Naive thymus-derived CD8-positive, alpha-beta T cell (primary cell): Measurements from ENCODE around the gene ZNF749. TPM values are rescaled to one million over a fixed set of nuclear protein-coding genes. Genes with fewer than 3 reads are reported as not detected.

ENCODE experiments used
- ATAC-seq, 2 donors: fragments of 150-1000 bp; cut with Tn5 transposase in 1 of 2; sonication (Bioruptor Pico), chemical (Tn5 transposase) in 1 of 2; 1 replicate in 1 of 2; 2 replicates in 1 of 2; pipeline ENCODE4 v1.10.0; 2021; ENCODE audit warnings: mild to moderate bottlenecking in 2 of 2, moderate library complexity in 2 of 2
- POLR2A ChIA-PET: fragments of 350-600 bp; sonication (Branson Sonifier 250); formaldehyde crosslinking; loops from one replicate; lab custom pipeline; 2021; ENCODE audit warnings: antibody characterized with exemption; lab: Charles Lee
- DNase-seq, 10 donors: peaks; one replicate each; pipeline versions ENCODE4 v3.0.0 to v3.0.0-alpha.2; 2020 to 2022
- H3K27ac Mint-ChIP-seq, 10 donors: one replicate each; pipeline ENCODE4 v1.8.0; 2020 to 2022; ENCODE audit warnings: mild to moderate bottlenecking in 10 of 10, mixed read lengths in 10 of 10, moderate library complexity in 4 of 10, inconsistent platforms in 1 of 10
- H3K27me3 Mint-ChIP-seq, 5 donors: one replicate each; pipeline ENCODE4 v1.8.0; 2021 to 2022; ENCODE audit warnings: mixed read lengths in 5 of 5
- H3K36me3 Mint-ChIP-seq, 3 donors: one replicate each; pipeline ENCODE4 v1.8.0; 2020 to 2022; ENCODE audit warnings: mixed read lengths in 3 of 3, mild to moderate bottlenecking in 2 of 3, inconsistent platforms in 1 of 3
- H3K4me1 Mint-ChIP-seq, 4 donors: one replicate each; pipeline ENCODE4 v1.8.0; 2021 to 2022; ENCODE audit warnings: mixed read lengths in 4 of 4
- H3K4me3 Mint-ChIP-seq, 10 donors: one replicate each; pipeline ENCODE4 v1.8.0; 2020 to 2022; ENCODE audit warnings: mild to moderate bottlenecking in 10 of 10, mixed read lengths in 10 of 10, moderate library complexity in 6 of 10, inconsistent platforms in 1 of 10
- H3K9me3 Mint-ChIP-seq, 9 donors: one replicate each; pipeline ENCODE4 v1.8.0; 2020 to 2022; ENCODE audit warnings: mixed read lengths in 9 of 9, mild to moderate bottlenecking in 3 of 9, inconsistent platforms in 1 of 9, moderate library complexity in 1 of 9
- polyA plus RNA-seq, 3 donors: library from polyadenylated mRNA; unstranded; fragments of 300-500 nt; fragmentation: Illumina TruSeq; gene quantifications; one replicate each; pipeline ENCODE4 v1.2.3, GENCODE V29; 2021
- total RNA-seq, 8 experiments: library from RNA in 2 of 8; stranded (reverse) in 2 of 8; gene quantifications; one replicate each; pipeline ENCODE4 v1.2.3 and lab custom pipeline; 2021 to 2026

Gene ZNF749
- total RNA-seq (10 to 100 TPM; 19.4 to 20.3 TPM), polyA plus RNA-seq (10 to 100 TPM in 2 of 3 donors, 1 to 10 TPM in 1; 8.6 to 35.4 (median 22.2) TPM), total RNA-seq (lab: John Stamatoyannopoulos, UW) (12.8 to 47.7 (median 27.3) reads per million in 6 experiments)

DNA sequence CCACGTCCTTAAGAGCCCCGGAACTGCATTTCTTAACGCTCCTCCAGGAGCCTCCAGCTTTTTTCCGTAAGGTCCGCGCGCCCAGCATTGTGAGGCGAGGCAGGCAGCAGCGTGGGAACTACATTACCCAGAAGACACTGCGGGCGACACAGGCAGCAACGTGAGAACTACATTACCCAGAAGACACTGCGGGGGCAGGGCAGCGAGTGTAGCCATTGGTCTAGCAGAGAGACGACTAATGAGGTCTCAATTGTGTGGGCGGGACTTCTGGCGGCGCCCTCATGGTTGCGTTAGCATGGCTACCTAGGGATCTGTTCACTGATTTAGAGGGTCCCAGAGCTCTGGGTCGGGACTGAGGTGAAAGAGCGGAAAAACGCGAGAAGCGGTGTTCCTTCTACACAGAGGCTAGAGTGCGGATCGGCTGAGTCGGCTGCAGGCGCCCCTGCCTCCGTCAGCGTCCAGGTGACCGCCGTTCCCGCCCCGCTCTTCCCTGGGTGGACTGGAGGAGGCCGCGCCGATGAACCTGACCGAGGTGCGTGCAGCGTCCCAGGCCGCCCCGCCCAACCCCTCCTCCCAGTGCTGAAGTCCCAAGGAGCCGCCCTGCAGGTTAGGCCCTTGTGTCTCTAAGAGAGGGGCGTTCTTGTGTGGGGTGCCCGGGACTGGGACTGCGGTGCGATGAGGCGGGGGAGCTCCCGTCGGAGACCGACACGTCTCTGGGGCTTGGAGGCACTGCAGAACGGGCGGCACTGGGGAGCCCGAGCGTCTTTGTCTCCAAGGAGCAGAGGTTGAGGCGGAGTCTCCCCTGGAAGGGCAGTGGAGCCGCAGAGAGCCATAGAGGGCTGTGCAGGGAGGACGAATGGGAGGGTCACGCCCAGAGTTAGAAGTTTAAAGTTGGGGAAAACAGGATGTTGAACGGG, at the start of gene ZNF749:
Gene ZNF749, plus strand, starts transcription at position 264 of the 917 bp plus-strand sequence. Its CDS starts 254 bp downstream, at position 518.
- H3K27ac Mint-ChIP-seq, result peak within 1 kb of the TSS; percentile 90 to 99 (median 96)
- peak within 1 kb of the TSS; percentile 90 to 100 (median 98) for H3K4me3 Mint-ChIP-seq
- ATAC-seq (peak; percentile 99), DNase-seq (peak; percentile 85 to 99 (median 96))
- POLR2A ChIA-PET, result interaction anchor here (0.6 to 1.1 kb wide), 5 partner anchors 42 to 1076 kb away, joined by 3 to 5 read pairs (median 3); partner anchors contain the start of genes ZNF548 and ZNF772
- peaks cover 5 to 34% (median 26%) of the 10 kb centered on the region in 9 donors for H3K9me3 Mint-ChIP-seq
- H3K27me3 Mint-ChIP-seq, result no peaks in the 10 kb centered on the region
- H3K4me1 Mint-ChIP-seq, result peaks cover 21 to 42% (median 35%) of the 10 kb centered on the region in 4 donors
- peaks cover 27 to 37% (median 36%) of the 10 kb centered on the region in 3 donors for H3K36me3 Mint-ChIP-seq

DNA sequence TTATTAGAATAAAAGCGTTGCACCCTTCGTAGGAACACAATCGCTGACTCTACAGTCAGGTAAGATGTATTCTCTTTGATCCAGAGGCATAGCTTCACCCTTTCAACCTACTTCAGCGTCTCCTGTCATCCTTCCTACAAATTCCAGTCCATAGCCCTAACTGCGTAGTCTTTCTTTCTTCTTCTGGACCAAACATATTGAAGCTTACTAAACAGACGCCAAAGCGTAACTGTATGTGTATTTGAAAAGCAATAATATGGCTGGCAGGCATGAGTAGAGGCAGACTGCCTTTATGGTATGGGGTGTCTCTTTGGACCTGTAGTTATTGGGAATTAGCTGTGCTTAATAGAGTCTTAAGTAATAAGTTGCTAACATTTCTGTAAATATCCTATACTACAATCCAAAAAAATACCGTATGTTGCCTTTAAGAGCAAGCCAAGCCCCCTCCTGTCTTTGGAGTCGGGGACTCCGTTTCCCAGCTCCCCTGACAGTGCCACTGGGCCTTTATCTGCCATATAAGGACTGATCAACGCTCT, 45.9 kb upstream of the ZNF749 start:
- POLR2A ChIA-PET, result interaction anchor here (0.6 to 2.0 kb wide), 20 partner anchors 9 to 973 kb away, joined by 3 to 9 read pairs (median 3); partner anchors contain the start of genes TRAPPC2B, ZNF154, ZNF17 and ZNF274
- no peak for ATAC-seq

DNA sequence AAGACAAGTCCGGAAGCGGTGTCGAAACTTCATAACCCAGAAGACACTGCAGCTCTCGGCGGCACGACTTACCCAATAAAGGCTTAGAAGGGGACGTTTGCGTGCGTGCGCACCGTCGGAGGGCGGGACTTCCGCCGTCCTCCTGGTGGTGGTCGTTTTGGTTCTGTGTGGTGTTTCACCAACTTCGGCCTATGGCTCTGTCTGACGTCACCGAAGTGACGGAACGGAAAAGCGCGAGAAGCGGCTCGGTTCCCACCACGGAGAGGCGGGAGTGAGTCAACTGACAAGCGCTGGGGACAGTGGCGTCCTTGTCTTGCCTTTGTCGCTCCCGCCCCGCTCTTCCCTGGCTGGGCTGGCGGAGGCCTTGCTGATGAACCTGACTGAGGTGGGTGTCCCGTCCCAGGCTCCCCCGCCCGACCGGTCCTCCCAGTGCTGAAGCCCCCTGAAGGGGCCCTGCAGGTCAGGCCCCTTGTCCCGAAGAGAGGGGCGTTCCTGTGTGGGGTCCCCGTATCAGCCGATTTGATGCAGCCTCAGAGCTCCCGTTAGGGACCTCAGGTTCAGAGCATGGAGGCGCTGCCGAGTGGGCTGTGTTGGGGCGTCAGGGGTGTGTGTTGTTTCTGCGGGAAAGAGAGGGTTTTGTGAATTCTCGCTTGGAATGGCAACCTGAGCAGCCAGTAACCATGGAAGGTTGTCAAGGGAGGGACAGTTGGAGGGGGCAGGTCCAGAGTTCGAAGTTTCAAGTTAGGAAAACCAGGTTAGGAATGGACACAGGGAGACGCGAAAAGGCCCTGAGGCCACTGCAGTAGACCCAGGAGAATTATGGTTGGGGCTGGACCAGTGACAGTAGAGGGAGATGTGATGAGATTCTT, 45.2 kb upstream of the ZNF749 start, which contains the start of gene ZNF548:
Gene ZNF548, plus strand, starts transcription at position 125 of the 869 bp plus-strand sequence. Its CDS starts 246 bp downstream, at position 371.
- Mint-ChIP-seq H3K4me1 (peaks cover 21 to 45% (median 41%) of the 10 kb centered on the region in 4 donors), H3K9me3 (peaks cover 9 to 57% (median 27%) of the 10 kb centered on the region in 9 donors), H3K27me3 (no peaks in the 10 kb centered on the region), H3K36me3 (peaks cover 34 to 56% (median 41%) of the 10 kb centered on the region in 3 donors), H3K4me3 (peak within 1 kb of the TSS; percentile 94 to 98 (median 96)), H3K27ac (peak within 1 kb of the TSS; percentile 92 to 99 (median 98))
- POLR2A ChIA-PET, result interaction anchor here (0.6 to 2.0 kb wide), 19 partner anchors 8 to 972 kb away, joined by 3 to 9 read pairs (median 3); partner anchors contain the start of genes TRAPPC2B, ZNF154, ZNF17 and ZNF274
- ATAC-seq (peak; percentile 95 to 99), DNase-seq (peak; percentile 92 to 99 (median 96))

More for the DNA sequence above, 45.9 kb upstream of the ZNF749 start:
- H3K27me3 Mint-ChIP-seq, result no peaks in the 10 kb centered on the region
- H3K4me1 Mint-ChIP-seq, result peaks cover 18 to 43% (median 37%) of the 10 kb centered on the region in 4 donors
- peaks cover 2 to 57% (median 23%) of the 10 kb centered on the region in 9 donors for H3K9me3 Mint-ChIP-seq
- DNase-seq, result no peak
- peak overlapping the region; percentile 94 to 98 (median 96) for H3K4me3 Mint-ChIP-seq
- H3K36me3 Mint-ChIP-seq, result peaks cover 28 to 52% (median 34%) of the 10 kb centered on the region in 3 donors
- peak overlapping the region; percentile 92 to 99 (median 98) for H3K27ac Mint-ChIP-seq

DNA sequence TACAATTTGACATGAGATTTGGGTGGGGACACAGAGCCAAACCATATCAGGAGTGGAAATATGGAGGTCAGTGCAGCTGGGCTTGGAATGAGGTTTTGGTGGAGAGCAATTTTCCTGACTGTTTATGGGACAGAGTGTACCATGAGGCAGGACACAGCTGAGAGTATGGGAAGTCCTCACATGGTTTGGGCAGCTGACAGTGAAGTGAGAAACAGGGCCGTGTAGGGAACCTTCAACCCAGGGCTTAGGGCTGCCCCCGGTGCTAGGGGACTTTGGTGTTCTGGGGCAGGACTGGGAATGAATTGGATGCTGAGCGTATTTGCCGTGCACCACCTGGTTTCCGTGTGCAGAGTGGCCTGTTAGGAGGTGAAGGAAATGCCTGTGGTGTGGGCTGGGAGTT, 39.4 kb upstream of the ZNF749 start:
- POLR2A ChIA-PET, result no interaction called here
- Mint-ChIP-seq H3K36me3 (peaks cover 67 to 95% (median 90%) of the 10 kb centered on the region in 3 donors), H3K9me3 (peaks cover 22 to 93% (median 64%) of the 10 kb centered on the region in 9 donors), H3K27ac (peak overlapping the region in 1 of 10 donors; percentile 31), H3K4me1 (peaks cover 15 to 30% (median 25%) of the 10 kb centered on the region in 4 donors), H3K27me3 (no peaks in the 10 kb centered on the region), H3K4me3 (peak overlapping the region in 1 of 10 donors; percentile 18)
- no peak for DNase-seq
- no peak for ATAC-seq

DNA sequence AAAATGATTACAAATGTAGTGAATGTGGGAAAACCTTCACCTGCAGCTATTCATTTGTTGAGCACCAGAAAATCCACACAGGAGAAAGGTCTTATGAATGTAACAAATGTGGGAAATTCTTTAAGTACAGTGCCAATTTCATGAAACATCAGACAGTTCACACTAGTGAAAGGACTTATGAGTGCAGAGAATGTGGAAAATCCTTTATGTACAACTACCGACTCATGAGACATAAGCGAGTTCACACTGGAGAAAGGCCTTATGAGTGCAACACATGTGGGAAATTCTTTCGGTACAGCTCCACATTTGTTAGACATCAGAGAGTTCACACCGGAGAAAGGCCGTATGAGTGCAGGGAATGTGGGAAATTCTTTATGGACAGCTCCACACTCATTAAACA, 36.3 kb upstream of the ZNF749 start:
- H3K4me3 Mint-ChIP-seq, result no peak overlapping the region
- POLR2A ChIA-PET, result interaction anchor here (0.9 kb wide), 1 partner anchor 9 kb away, joined by 3 read pairs; the partner anchor contains the start of gene ZNF548
- peaks cover 22 to 93% (median 76%) of the 10 kb centered on the region in 9 donors for H3K9me3 Mint-ChIP-seq
- DNase-seq, result no peak
- H3K27me3 Mint-ChIP-seq, result no peaks in the 10 kb centered on the region
- peaks cover 4 to 17% (median 10%) of the 10 kb centered on the region in 4 donors for H3K4me1 Mint-ChIP-seq
- H3K27ac Mint-ChIP-seq, result peak overlapping the region in 1 of 10 donors; percentile 70
- no peak for ATAC-seq
- peaks cover 69 to 91% (median 72%) of the 10 kb centered on the region in 3 donors for H3K36me3 Mint-ChIP-seq

DNA sequence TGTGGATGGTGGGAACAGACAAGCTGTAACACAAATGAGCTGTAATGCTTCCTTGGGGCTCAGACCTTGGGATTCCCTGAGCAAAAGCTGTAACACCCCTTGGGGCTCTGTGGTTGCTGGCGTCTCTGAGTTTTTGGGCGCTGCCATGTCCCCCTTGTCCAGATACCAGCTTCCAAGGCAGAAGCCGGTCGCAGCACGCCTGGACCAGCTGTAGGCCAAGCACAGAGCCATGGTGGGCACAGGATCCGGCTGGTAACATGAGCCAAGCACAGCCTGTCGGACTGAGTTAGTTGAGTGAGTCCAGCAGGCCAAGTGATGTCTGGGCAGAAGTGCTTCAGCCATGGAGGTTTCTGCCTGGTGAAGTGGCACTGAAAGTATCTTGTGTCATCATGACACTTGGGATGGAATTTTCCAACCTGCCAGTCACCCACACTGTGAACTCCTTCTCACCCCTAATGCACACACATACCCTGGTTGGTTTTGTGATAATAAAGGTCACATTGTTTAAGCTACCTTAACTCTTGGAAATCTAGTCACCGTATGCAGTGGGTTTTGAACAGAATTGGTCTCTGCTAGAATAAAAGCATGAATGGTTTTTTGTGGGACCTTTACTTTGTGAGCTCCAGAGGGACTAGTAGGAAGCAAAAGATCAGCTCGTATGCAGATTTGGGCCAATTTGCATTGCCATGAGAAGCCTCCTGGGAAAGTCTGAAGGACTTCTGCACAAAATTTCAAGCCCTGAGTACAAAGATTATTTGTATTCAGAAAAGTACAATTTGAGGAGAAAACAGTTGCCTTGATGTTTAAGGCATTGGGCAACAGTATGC, 31.2 kb upstream of the ZNF749 start:
- DNase-seq (no peak), ATAC-seq (no peak)
- no peak overlapping the region for H3K4me3 Mint-ChIP-seq
- POLR2A ChIA-PET, result interaction anchor here (0.7 kb wide), 1 partner anchor 130 kb away, joined by 3 read pairs; no protein-coding TSS in a partner anchor
- H3K27me3 Mint-ChIP-seq, result no peaks in the 10 kb centered on the region
- peaks cover 0 to 7% (median 5%) of the 10 kb centered on the region in 4 donors for H3K4me1 Mint-ChIP-seq
- peaks cover 19 to 40% (median 24%) of the 10 kb centered on the region in 3 donors for H3K36me3 Mint-ChIP-seq
- H3K27ac Mint-ChIP-seq, result no peak overlapping the region
- H3K9me3 Mint-ChIP-seq, result peaks cover 0 to 47% (median 25%) of the 10 kb centered on the region in 9 donors

DNA sequence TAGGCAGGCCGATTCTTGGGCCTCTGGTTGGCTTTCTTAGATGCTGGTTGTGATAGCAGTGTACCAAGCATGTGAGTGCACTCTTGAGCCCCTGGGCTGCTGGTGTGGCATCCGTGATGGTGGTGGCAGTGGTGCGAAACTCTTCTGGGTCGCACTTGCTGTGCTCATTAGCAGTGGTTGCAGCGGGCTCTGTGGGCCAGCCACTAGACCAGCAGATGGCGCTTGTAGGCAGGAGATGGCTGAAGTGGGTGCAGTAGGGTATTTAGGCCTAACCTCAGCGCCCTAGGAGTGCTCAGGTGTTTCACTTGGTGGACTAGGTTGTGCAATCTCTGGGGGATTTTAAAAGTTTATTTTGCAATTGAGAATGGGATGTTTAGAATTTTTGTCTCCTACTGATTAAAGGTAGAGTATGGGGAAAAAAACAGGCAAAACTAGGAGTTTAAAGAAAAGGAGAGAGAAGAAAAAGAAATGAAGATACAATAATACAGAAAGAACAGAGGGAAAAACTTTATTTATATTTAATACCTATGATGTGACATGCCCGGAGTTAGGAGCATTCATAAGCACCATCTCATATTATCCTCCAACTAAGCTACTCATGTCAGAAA, 28.5 kb upstream of the ZNF749 start:
- Mint-ChIP-seq H3K9me3 (peaks cover 0 to 27% (median 9%) of the 10 kb centered on the region in 9 donors), H3K4me3 (no peak overlapping the region), H3K27ac (peak overlapping the region in 5 of 10 donors; percentile 6 to 79 (median 40)), H3K4me1 (peaks cover 9 to 19% (median 14%) of the 10 kb centered on the region in 4 donors), H3K27me3 (no peaks in the 10 kb centered on the region), H3K36me3 (peaks cover 1 to 15% (median 10%) of the 10 kb centered on the region in 3 donors)
- ATAC-seq, result peak; percentile 44 to 46
- POLR2A ChIA-PET, result interaction anchor here (1.4 kb wide), 1 partner anchor 17 kb away, joined by 9 read pairs; the partner anchor contains the start of gene ZNF548
- DNase-seq, result peak; percentile 44 to 85 (median 66)

DNA sequence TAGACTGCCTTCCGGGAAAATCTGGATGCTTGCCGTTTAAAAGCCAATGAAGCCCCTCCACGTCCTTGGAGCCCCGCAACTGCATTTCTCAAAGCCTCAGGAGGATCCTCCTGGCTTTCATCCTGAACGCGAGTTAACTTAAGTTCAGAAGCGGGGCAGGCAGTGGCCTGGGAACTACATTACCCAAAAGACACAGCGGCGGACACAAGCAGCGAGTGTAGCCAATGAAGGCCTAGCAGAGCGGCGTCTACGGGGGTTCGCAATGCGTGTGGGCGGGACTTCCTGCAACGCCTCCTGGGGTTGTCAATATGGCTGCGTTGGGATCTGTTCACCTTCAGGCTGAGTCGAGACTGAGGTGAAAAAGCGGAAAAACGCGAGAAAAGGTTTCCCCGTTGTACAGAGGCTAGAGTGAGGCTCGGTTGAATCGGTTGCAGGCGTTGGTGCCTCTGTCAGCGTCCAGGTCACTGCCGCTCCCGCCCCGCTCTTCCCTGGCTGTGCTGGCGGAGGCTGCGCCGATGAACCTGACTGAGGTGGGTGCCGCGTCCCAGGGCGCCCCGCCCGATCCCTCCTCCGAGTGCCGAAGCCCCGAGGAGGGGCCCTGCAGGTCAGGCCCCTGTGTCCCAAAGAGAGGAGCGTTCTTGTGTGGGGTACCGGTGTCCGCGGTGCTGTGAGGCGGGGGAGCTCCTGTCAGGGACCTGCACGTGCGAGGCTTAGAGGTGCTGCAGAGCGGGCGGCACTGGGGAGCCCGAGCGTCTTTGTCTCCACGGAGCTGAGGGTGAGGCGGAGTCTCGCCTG, 24.1 kb upstream of the ZNF749 start, which contains the start of gene ZNF17:
Gene ZNF17, plus strand, starts transcription at position 285 of the 795 bp plus-strand sequence. CDS start 2,455 bp downstream, outside the sequence.
- ATAC-seq (peak; percentile 99 to 100), DNase-seq (peak; percentile 81 to 96 (median 90))
- H3K27me3 Mint-ChIP-seq, result no peaks in the 10 kb centered on the region
- POLR2A ChIA-PET, result interaction anchor here (0.6 to 0.8 kb wide), 3 partner anchors 18 to 36 kb away, joined by 3 to 5 read pairs (median 3); partner anchors contain the start of gene ZNF548
- H3K4me1 Mint-ChIP-seq, result peaks cover 27 to 48% (median 34%) of the 10 kb centered on the region in 4 donors
- H3K9me3 Mint-ChIP-seq, result peaks cover 0 to 23% (median 14%) of the 10 kb centered on the region in 9 donors
- peak within 1 kb of the TSS; percentile 85 to 97 (median 94) for H3K27ac Mint-ChIP-seq
- peaks cover 16 to 40% (median 38%) of the 10 kb centered on the region in 3 donors for H3K36me3 Mint-ChIP-seq
- H3K4me3 Mint-ChIP-seq, result peak within 1 kb of the TSS; percentile 92 to 97 (median 95)

DNA sequence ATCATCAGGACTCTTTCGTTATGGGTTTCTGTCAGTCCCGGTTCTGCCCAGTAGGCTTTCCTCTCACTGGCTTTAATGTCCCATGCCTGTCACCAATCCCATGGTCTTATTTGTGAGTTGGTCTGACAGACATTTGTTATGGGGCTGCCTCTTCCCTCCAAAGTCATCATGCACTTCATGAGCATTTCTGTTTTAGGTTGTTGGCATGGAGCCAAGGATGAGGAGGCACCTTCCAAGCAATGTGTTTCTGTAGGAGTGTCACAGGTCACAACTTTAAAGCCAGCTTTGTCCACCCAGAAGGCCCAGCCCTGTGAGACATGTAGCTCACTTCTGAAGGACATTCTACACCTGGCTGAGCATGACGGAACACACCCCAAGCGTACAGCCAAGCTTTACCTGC, 15.7 kb upstream of the ZNF749 start:
- Mint-ChIP-seq H3K36me3 (peaks cover 68 to 76% (median 72%) of the 10 kb centered on the region in 3 donors), H3K4me3 (no peak overlapping the region), H3K27ac (no peak overlapping the region), H3K9me3 (peaks cover 8 to 93% (median 43%) of the 10 kb centered on the region in 9 donors), H3K27me3 (no peaks in the 10 kb centered on the region), H3K4me1 (peaks cover 3 to 20% (median 17%) of the 10 kb centered on the region in 4 donors)
- DNase-seq (no peak), ATAC-seq (no peak)
- POLR2A ChIA-PET, result no interaction called here
